Glutamatergic neuron (in vitro differentiated cells): ENCODE results near the gene BRSK2. TPM values are rescaled to one million over a fixed set of nuclear protein-coding genes. Genes with fewer than 3 reads are reported as not detected.

ENCODE experiments used
- DNase-seq: peaks from one replicate; pipeline ENCODE4 v3.0.0; 2022
- H3K27ac Mint-ChIP-seq: one replicate; pipeline ENCODE4 v1.8.0; 2020; ENCODE audit warnings: mild to moderate bottlenecking, mixed read lengths, inconsistent platforms; ENCODE audit not compliant: unreplicated experiment
- H3K27me3 Mint-ChIP-seq: one replicate; pipeline ENCODE4 v1.8.0; 2020; ENCODE audit warnings: mild to moderate bottlenecking, moderate library complexity, mixed read lengths, inconsistent platforms; ENCODE audit not compliant: unreplicated experiment
- H3K36me3 Mint-ChIP-seq: one replicate; pipeline ENCODE4 v1.8.0; 2020; ENCODE audit warnings: mild to moderate bottlenecking, mixed read lengths, inconsistent platforms; ENCODE audit not compliant: unreplicated experiment
- H3K4me1 Mint-ChIP-seq: one replicate; pipeline ENCODE4 v1.8.0; 2020; ENCODE audit warnings: mild to moderate bottlenecking, low read depth, mixed read lengths, inconsistent platforms; ENCODE audit not compliant: unreplicated experiment
- H3K4me3 Mint-ChIP-seq: one replicate; pipeline ENCODE4 v1.8.0; 2020; ENCODE audit warnings: mild to moderate bottlenecking, mixed read lengths, inconsistent platforms; ENCODE audit not compliant: unreplicated experiment
- H3K9me3 Mint-ChIP-seq: one replicate; pipeline ENCODE4 v1.8.0; 2020; ENCODE audit warnings: mild to moderate bottlenecking, moderate library complexity, mixed read lengths, inconsistent platforms; ENCODE audit not compliant: unreplicated experiment
- total RNA-seq: library from RNA; stranded (reverse); fragmentation: NEBNext Ultra II Directional; extraction: Animal tissue kit (Norgen Biotek cat#: 25700); gene quantifications from one replicate; pipeline ENCODE4 v1.2.1, GENCODE V29; 2021; ENCODE audit not compliant: unreplicated experiment
- TF ChIP-seq, protein P1 (sequence below): fragments of 200-600 bp; sonication (generic); IDR thresholded peaks from one replicate; pipeline ENCODE4 v1.5.0; 2021; ENCODE audit not compliant: partially characterized antibody, unreplicated experiment

BRSK2 gene
- total RNA-seq, 1 donor from 2014 or later = 207 TPM

DNA sequence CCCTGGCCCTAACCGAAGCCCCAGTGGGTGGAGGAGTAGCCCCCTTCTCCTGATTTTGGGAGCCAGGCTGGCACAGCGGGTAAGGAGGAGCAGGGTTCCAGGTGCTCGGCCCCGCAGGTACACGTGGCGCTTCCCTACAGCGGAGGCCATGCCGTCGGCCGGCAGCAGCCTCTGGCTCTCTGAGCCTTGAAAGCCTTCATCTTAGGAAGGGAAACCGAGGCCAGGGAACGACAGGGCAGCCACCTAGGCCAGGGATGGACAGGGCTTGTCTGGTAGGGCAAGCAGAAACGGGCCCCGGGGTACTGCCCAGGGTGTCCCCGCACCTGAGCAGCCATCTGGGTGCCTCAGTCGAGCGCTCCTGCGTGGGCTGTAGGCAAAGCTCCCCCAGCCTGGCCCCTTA, 68.1 kb downstream of the BRSK2 start:
- TF ChIP-seq, protein P1, sequence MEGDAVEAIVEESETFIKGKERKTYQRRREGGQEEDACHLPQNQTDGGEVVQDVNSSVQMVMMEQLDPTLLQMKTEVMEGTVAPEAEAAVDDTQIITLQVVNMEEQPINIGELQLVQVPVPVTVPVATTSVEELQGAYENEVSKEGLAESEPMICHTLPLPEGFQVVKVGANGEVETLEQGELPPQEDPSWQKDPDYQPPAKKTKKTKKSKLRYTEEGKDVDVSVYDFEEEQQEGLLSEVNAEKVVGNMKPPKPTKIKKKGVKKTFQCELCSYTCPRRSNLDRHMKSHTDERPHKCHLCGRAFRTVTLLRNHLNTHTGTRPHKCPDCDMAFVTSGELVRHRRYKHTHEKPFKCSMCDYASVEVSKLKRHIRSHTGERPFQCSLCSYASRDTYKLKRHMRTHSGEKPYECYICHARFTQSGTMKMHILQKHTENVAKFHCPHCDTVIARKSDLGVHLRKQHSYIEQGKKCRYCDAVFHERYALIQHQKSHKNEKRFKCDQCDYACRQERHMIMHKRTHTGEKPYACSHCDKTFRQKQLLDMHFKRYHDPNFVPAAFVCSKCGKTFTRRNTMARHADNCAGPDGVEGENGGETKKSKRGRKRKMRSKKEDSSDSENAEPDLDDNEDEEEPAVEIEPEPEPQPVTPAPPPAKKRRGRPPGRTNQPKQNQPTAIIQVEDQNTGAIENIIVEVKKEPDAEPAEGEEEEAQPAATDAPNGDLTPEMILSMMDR = no peak

DNA sequence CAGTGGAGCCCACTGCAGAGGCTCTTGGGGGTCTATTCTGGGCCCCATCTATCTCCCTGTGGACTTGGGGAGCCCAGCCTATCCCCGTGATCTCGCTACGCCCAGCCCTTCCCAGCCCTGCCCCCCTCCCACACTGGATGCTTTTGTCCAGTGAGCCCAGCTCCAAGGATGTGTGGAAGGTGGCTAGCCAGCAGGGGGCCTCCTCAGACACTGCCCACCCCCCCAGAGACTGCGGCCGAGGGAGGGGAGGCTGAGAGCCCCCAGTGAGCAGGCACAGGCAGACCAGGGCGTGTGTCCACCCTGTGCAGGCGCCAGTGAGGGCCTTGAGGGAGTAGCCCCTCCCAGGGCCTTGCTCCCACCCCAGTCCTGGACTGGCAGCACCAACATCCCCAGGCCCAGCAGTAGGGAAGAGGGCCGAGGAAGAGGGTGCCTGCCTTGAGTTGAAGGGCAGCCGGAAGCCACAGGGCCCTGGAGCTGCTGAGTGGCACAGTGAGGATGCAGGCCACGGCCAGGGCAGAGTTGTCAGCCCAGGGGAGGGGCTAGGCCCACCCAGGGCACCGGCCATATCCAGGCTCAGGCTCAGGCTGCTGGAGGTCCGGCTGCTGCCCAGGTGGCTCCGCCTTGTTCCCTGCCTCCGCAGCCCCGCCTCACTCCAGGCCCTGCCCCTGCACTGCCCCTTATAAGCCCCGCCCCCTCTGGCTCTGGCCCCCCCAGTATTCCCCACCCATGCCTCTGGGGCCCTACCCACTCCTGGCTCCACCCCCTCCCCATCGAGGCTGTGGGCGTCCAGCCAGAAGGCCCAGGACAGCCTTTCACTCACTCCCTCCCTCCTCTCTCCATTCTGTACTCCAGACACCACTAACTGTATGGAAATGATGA, 68.8 kb downstream of the BRSK2 start:
- peak overlapping the region; percentile 75 for H3K27ac Mint-ChIP-seq
- H3K36me3 Mint-ChIP-seq = no peaks in the 10 kb centered on the region
- H3K27me3 Mint-ChIP-seq = peaks cover 20% of the 10 kb centered on the region
- peaks cover 15% of the 10 kb centered on the region for H3K9me3 Mint-ChIP-seq
- TF ChIP-seq, protein P1 = peak; percentile 62
- peaks cover 4% of the 10 kb centered on the region for H3K4me1 Mint-ChIP-seq
- DNase-seq = peak; percentile 77
- no peak overlapping the region for H3K4me3 Mint-ChIP-seq

More for the DNA sequence above, 68.1 kb downstream of the BRSK2 start:
- peaks cover 4% of the 10 kb centered on the region for H3K4me1 Mint-ChIP-seq
- peaks cover 21% of the 10 kb centered on the region for H3K27me3 Mint-ChIP-seq
- H3K4me3 Mint-ChIP-seq = no peak overlapping the region
- H3K27ac Mint-ChIP-seq = no peak overlapping the region
- no peak for DNase-seq
- no peaks in the 10 kb centered on the region for H3K36me3 Mint-ChIP-seq
- peaks cover 17% of the 10 kb centered on the region for H3K9me3 Mint-ChIP-seq

DNA sequence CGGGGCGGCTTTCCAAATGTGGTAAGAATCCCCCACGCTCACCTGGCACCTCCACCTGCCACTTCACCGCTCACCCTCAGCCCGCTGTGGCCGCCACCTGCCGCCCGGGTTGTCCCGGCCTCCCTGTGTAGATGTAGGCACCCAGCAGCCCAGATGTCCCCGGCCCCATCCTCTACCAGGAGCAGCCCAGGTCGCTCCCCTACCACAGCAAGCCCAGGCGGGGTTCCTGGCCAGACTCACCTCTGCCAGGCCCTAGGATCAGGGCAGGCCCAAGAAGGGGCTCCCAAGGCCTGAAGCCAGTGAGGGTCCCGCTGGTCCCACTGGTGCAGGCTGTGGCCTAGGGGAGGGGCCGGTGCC, 69.5 kb downstream of the BRSK2 start:
- Mint-ChIP-seq H3K27me3 (peaks cover 22% of the 10 kb centered on the region), H3K4me1 (peaks cover 4% of the 10 kb centered on the region), H3K36me3 (no peaks in the 10 kb centered on the region), H3K4me3 (no peak overlapping the region), H3K27ac (peak overlapping the region; percentile 75), H3K9me3 (peaks cover 14% of the 10 kb centered on the region)
- TF ChIP-seq, protein P1 = no peak
- DNase-seq = no peak

DNA sequence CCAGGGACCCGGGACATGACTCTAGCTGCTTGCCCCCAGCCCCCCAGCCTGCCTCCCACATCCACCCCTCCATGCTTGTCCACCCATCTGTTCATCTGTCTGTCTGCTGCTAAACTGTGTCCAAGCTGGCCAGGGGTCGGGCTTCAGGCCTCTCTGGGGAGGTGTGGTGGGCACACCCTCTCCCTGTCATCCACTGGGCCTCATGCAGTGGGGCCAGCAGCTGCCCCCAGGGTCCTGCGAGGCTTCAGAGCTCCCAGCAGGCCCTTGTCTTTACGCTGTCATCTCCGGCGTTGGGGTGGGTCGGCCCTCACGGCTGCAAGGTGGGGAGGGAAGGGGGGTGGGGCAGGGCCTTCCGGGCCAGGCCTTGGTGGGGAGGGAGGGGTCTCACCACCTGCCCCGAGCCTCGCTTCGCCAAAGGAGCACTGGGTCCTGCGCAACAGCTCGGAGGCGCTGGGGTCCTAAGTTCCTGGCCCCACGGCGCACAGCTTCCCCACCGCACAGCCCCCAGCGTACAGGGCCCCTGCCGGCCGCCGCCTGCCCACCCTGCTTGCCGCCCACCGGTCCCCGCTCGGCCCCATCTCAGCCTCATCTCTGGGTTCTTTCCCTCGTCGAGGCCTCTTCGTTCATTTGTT, 70.1 kb downstream of the BRSK2 start:
- peak overlapping the region; percentile 52 for H3K27ac Mint-ChIP-seq

More for the DNA sequence above, 70.1 kb downstream of the BRSK2 start:
- peaks cover 17% of the 10 kb centered on the region for H3K9me3 Mint-ChIP-seq
- peaks cover 24% of the 10 kb centered on the region for H3K27me3 Mint-ChIP-seq
- TF ChIP-seq, protein P1 = no peak
- H3K36me3 Mint-ChIP-seq = no peaks in the 10 kb centered on the region
- no peak overlapping the region for H3K4me3 Mint-ChIP-seq
- DNase-seq = no peak
- H3K4me1 Mint-ChIP-seq = peaks cover 4% of the 10 kb centered on the region
